ENCODE results near the gene TSSK3.

TSSK3 gene, protein sequence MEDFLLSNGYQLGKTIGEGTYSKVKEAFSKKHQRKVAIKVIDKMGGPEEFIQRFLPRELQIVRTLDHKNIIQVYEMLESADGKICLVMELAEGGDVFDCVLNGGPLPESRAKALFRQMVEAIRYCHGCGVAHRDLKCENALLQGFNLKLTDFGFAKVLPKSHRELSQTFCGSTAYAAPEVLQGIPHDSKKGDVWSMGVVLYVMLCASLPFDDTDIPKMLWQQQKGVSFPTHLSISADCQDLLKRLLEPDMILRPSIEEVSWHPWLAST

DNA sequence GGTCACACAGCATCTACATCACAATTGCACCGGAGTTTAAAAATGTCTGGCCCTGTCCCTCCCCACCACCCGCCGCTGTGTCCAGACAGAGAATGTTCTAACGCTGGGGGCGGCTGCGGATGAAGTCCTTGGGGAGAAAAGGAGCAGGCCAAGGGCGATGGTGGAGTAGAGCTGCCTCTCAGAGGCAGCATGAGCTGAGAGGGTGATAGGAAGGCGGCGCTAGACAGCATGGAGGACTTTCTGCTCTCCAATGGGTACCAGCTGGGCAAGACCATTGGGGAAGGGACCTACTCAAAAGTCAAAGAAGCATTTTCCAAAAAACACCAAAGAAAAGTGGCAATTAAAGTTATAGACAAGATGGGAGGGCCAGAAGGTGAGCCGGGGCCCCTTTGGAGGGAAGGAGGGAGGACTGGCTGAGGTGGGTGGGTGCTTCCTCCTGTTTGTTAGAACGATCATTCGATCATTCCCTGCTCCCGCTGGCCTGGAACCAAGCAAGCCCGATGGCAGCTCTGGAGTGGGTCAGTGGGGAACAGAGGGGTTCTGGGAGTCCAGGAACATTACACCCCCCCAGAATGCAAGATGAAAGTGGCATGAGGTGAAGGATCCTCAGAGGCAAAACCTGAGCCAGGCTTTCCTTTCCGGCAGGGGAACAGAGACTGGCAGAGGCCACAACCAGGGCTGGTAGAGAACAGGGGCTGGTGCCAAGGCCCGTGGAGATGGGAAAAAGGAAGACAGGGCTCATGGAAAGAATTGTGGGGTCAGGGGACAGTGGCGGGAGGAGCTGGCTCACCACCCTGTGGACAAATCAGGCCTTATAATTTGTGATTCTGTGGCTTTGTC is at the start of gene TSSK3, which contains the start of gene FAM229A:
Gene TSSK3, plus strand, starts transcription at position 66 of the 840 bp plus-strand sequence. Its CDS starts 163 bp downstream, at position 229.
Gene FAM229A, minus strand, starts transcription at position 12 of the 840 bp plus-strand sequence. CDS start 394 bp downstream, outside the sequence.
- TF ChIP-seq, protein P1, sequence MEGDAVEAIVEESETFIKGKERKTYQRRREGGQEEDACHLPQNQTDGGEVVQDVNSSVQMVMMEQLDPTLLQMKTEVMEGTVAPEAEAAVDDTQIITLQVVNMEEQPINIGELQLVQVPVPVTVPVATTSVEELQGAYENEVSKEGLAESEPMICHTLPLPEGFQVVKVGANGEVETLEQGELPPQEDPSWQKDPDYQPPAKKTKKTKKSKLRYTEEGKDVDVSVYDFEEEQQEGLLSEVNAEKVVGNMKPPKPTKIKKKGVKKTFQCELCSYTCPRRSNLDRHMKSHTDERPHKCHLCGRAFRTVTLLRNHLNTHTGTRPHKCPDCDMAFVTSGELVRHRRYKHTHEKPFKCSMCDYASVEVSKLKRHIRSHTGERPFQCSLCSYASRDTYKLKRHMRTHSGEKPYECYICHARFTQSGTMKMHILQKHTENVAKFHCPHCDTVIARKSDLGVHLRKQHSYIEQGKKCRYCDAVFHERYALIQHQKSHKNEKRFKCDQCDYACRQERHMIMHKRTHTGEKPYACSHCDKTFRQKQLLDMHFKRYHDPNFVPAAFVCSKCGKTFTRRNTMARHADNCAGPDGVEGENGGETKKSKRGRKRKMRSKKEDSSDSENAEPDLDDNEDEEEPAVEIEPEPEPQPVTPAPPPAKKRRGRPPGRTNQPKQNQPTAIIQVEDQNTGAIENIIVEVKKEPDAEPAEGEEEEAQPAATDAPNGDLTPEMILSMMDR (IDR thresholded peaks at IDR 0.05; ENCODE audit: low read depth, low read length): no peak
- TF ChIP-seq POLR2A (IDR thresholded peaks at IDR 0.05; ENCODE audit: extremely low read depth, insufficient read length) (no peak), MYC (IDR thresholded peaks at IDR 0.05; ENCODE audit: low read depth, low read length) (no peak), MAX (IDR thresholded peaks at IDR 0.05; ENCODE audit: low read depth, low read length) (no peak)
- H3K4me3 ChIP-seq (ENCODE audit: low read depth, low read length): no peak within 1 kb of the TSS
- no peak for DNase-seq (ENCODE audit: low read depth)

DNA sequence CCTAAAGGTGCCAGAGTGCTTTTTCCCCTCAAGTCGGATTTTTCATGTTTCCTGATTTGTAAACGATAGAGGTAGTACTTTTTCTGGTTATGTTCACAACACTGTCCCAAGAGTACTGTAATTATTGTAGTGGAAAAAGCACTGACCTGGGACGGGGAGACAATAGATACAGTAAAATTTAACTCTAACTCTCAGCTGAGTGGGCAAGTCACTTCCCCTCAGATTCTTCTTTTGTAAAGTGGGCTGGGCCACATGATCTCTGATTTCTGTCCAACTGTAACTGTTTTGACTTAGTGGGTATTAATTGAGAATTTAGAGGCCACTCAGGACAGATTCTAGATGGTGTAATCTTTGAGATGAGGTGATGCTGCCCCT is 45.4 kb upstream of the TSSK3 start:
- TF ChIP-seq, protein P1 (IDR thresholded peaks at IDR 0.05; ENCODE audit: low read depth, low read length): no peak
- TF ChIP-seq MAX (IDR thresholded peaks at IDR 0.05; ENCODE audit: low read depth, low read length) (no peak), MYC (IDR thresholded peaks at IDR 0.05; ENCODE audit: low read depth, low read length) (no peak), POLR2A (IDR thresholded peaks at IDR 0.05; ENCODE audit: extremely low read depth, insufficient read length) (no peak)
- DNase-seq (ENCODE audit: low read depth): no peak

GRCh38 chr1:32318127-32318869 is 44.0 kb upstream of the TSSK3 start:
- DNase-seq (ENCODE audit: low read depth): no peak
- H3K4me3 ChIP-seq (ENCODE audit: low read depth, low read length): no peak overlapping the region
- TF ChIP-seq MAX (IDR thresholded peaks at IDR 0.05; ENCODE audit: low read depth, low read length) (no peak), POLR2A (IDR thresholded peaks at IDR 0.05; ENCODE audit: extremely low read depth, insufficient read length) (no peak), MYC (IDR thresholded peaks at IDR 0.05; ENCODE audit: low read depth, low read length) (no peak)
- TF ChIP-seq, protein P1 (IDR thresholded peaks at IDR 0.05; ENCODE audit: low read depth, low read length): no peak

More for the DNA sequence above, 45.4 kb upstream of the TSSK3 start:
- H3K4me3 ChIP-seq (ENCODE audit: low read depth, low read length): no peak overlapping the region

DNA sequence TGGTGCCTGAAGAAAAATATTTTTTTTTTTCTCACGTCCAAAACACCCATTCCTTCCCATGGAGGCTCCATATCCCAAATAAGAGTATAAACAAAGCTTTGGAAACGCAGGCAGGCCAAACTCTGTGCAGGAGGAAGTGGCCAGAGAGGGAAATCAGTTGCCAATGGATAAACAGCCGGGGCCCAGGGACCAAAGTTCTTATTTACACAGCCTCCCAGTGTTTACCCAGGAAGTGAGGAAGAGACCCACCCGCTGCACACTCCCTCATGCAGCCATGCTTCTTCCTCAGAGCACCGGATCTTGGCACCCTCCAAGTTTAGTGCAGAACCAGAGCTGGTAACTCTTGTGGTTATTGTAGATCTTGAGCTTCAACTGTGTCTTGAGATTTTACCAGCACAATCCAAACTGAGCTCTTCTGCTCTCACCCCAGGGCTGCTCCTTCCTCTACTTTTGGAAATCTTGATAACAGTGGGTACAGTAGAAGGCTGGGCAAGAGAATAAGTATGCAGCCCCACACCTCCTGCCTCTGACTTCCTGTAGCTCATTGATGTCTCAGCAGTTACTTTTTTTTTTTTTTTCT is 40.5 kb upstream of the TSSK3 start:
- no peak for TF ChIP-seq MYC (IDR thresholded peaks at IDR 0.05; ENCODE audit: low read depth, low read length)
- TF ChIP-seq, protein P1 (IDR thresholded peaks at IDR 0.05; ENCODE audit: low read depth, low read length): no peak
- no peak for TF ChIP-seq POLR2A (IDR thresholded peaks at IDR 0.05; ENCODE audit: extremely low read depth, insufficient read length)
- no peak for TF ChIP-seq MAX (IDR thresholded peaks at IDR 0.05; ENCODE audit: low read depth, low read length)
- H3K4me3 ChIP-seq (ENCODE audit: low read depth, low read length): no peak overlapping the region
- no peak for DNase-seq (ENCODE audit: low read depth)

GRCh38 chr1:32327204-32327603 is 35.1 kb upstream of the TSSK3 start:
- TF ChIP-seq MYC (IDR thresholded peaks at IDR 0.05; ENCODE audit: low read depth, low read length) (no peak), POLR2A (IDR thresholded peaks at IDR 0.05; ENCODE audit: extremely low read depth, insufficient read length) (no peak), MAX (IDR thresholded peaks at IDR 0.05; ENCODE audit: low read depth, low read length) (no peak)
- TF ChIP-seq, protein P1 (IDR thresholded peaks at IDR 0.05; ENCODE audit: low read depth, low read length): no peak
- H3K4me3 ChIP-seq (ENCODE audit: low read depth, low read length): no peak overlapping the region
- no peak for DNase-seq (ENCODE audit: low read depth)
